Fibroblast of the aortic adventitia (primary cell): ENCODE data around the gene NCAPH2. TPM values are rescaled to one million over a fixed set of nuclear protein-coding genes. Genes with fewer than 3 reads are reported as not detected.

Source experiments
- DNase-seq: peaks from one replicate; pipeline ENCODE4 v3.0.0-alpha.2; 2010; ENCODE audit warnings: low read depth
- H3K4me3 ChIP-seq: 2 replicates; pipeline ENCODE4 v1.5.1; 2011; ENCODE audit warnings: low read depth, mild to moderate bottlenecking, control low read depth, low read length, moderate library complexity
- total RNA-seq: library from RNA; depleted of rRNA; stranded (reverse); fragments of >200 nt; gene quantifications from 2 replicates; pipeline ENCODE4 v1.2.3, GENCODE V29; 2012; ENCODE audit warnings: low replicate concordance
- TF ChIP-seq, protein P1 (sequence below): IDR thresholded peaks from 2 replicates; pipeline ENCODE4 v1.5.1; 2011; ENCODE audit warnings: mild to moderate bottlenecking, low read length, control low read depth, inconsistent platforms; ENCODE audit not compliant: insufficient read depth

Gene NCAPH2
- total RNA-seq, 1 donor, result 49.1 TPM

DNA sequence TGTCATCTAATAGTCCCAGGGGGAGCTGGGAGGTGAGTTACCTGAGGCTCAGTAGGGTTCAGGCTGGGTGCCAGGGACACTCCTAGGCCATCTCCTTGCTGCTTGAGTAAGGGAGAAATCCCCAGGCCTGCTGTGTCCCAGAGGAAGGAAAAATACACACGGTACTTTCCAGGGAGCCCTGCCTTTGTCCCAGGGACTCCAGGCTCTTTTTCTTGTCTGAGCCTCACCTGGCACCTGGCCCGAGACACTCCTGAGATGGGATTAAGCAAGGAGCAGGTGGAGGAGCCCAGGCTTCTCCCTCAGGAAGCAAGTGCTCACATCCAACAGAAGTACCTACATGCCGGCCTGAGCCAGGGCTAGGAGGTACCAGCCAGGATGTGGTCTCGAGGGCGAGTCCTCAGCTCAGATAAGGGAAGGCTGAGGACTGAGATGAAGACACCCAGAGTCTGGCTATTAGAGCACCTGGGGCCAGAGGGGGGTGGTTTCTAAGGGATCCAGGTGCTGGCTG, 36.8 kb downstream of the NCAPH2 start:
- TF ChIP-seq, protein P1, sequence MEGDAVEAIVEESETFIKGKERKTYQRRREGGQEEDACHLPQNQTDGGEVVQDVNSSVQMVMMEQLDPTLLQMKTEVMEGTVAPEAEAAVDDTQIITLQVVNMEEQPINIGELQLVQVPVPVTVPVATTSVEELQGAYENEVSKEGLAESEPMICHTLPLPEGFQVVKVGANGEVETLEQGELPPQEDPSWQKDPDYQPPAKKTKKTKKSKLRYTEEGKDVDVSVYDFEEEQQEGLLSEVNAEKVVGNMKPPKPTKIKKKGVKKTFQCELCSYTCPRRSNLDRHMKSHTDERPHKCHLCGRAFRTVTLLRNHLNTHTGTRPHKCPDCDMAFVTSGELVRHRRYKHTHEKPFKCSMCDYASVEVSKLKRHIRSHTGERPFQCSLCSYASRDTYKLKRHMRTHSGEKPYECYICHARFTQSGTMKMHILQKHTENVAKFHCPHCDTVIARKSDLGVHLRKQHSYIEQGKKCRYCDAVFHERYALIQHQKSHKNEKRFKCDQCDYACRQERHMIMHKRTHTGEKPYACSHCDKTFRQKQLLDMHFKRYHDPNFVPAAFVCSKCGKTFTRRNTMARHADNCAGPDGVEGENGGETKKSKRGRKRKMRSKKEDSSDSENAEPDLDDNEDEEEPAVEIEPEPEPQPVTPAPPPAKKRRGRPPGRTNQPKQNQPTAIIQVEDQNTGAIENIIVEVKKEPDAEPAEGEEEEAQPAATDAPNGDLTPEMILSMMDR, result no peak
- no peak for DNase-seq
- no peak overlapping the region for H3K4me3 ChIP-seq

- DNase-seq, result peak; percentile 82
- peak within 1 kb of the TSS; percentile 54 for H3K4me3 ChIP-seq
- TF ChIP-seq, protein P1, result peak; percentile 59
Measured at GRCh38 chr22:50545522-50546325, 37.7 kb downstream of the NCAPH2 start, which contains the start of gene KLHDC7B. KLHDC7B (plus strand) TSS chr22:50545899; CDS start chr22:50546244, 345 bp downstream.

- peak overlapping the region; percentile 54 for H3K4me3 ChIP-seq
- DNase-seq, result no peak
Measured at GRCh38 chr22:50546326-50547262, 38.6 kb downstream of the NCAPH2 start.

GRCh38 chr22:50547263-50547985, 39.4 kb downstream of the NCAPH2 start:
- peak overlapping the region; percentile 54 for H3K4me3 ChIP-seq
- TF ChIP-seq, protein P1, result no peak

More at GRCh38 chr22:50546326-50547262, 38.6 kb downstream of the NCAPH2 start:
- TF ChIP-seq, protein P1, result no peak

DNA sequence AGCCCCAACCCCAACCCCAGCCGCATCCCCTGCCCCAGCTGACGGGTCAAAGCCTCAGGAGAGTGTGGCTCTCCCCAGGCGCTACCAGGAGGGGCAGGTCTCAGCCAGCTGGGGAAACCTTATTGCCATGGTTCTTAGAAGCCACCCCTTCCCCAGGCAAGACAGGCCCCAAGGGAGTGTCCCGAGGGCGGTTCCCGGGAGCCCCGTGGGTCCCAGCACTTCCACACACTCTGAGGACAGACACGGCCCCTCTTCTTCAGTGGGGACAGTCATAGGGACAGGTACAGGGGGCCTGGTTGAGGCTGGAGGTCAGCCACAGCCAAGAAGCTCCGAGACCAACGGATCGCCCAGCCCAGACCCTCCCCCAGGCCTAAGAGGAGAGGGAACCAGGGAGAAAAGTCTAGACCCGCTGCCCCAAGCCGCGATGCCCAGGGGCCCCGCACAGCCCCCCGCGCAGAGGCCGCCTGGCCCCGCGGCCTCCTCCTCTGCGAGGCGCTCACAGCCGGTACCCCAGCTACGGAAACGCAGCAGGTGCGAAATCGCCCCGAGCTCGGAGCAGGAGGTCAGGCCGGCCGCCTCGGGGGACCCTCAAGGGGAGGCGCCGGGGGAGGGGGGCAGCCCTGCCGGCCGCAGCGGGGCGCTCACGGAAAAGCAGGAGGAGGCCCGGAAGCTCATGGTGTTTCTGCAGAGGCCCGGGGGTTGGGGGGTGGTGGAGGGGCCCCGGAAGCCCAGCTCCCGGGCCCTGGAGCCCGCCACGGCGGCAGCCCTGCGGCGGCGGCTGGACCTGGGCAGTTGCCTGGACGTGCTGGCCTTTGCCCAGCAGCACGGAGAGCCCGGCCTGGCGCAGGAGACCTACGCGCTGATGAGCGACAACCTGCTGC, 40.3 kb downstream of the NCAPH2 start:
- no peak for DNase-seq
- TF ChIP-seq, protein P1, result no peak
- peak overlapping the region; percentile 39 for H3K4me3 ChIP-seq

More at GRCh38 chr22:50547263-50547985, 39.4 kb downstream of the NCAPH2 start:
- DNase-seq, result no peak
